GM21737 (cell line): ENCODE results near the gene HAGH.
"Not testable (repeated sequence)": the region's sequence is repeated elsewhere in the genome, so short reads cannot be mapped to it uniquely, and the experiment has no call there.

Experiments used
- ATAC-seq: cut with Tn5 transposase; IDR thresholded peaks from one replicate; pipeline ENCODE4 v1.9.1; 2021; ENCODE audit warnings: mild to moderate bottlenecking, moderate library complexity; ENCODE audit not compliant: unreplicated experiment

The HAGH gene

DNA sequence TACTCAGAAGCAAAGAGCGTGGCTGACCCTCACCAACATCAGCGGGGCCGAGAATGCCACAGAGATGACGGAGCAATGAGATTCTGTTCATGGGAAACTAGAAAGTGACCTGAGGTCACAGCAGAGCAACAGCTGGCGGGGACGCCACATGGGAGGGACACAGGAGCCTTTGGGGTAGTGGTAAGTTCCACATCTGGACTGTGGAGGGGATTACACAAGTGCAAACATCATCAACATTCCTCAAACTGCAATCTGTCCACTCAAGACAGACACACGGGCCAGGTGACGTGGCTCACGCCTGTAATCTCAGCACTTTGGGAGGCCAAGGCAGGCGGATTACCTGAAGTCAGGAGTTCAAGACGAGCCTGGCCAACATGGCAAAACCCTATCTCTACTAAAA is 11.2 kb downstream of the HAGH start:
- ATAC-seq: no peak

DNA sequence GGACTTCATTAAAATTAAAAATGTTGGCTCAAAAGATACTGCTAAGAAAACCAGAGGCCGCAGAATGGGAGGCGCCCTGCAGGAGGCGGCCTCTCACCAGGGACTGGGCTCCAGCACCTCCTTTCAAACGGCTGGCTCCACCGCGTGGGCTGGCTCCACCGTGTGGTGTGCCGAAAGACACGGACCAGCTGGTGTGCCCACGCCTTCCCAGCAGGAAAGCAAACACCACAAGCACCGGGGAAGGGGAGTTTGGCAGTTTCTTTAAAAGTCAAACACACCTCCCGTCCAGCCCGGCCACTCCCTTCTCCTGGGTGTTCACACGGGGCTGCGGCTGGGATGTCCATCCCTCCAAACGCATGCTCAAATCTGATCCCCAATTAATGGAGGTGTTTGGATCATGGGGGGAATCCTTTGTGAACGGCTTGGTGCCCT is 13.9 kb downstream of the HAGH start:
- no peak for ATAC-seq

- no peak for ATAC-seq
Measured at GRCh38 chr16:1810536-1810935, 16.1 kb downstream of the HAGH start.

GRCh38 chr16:1810106-1810505 is 16.5 kb downstream of the HAGH start:
- no peak for ATAC-seq

DNA sequence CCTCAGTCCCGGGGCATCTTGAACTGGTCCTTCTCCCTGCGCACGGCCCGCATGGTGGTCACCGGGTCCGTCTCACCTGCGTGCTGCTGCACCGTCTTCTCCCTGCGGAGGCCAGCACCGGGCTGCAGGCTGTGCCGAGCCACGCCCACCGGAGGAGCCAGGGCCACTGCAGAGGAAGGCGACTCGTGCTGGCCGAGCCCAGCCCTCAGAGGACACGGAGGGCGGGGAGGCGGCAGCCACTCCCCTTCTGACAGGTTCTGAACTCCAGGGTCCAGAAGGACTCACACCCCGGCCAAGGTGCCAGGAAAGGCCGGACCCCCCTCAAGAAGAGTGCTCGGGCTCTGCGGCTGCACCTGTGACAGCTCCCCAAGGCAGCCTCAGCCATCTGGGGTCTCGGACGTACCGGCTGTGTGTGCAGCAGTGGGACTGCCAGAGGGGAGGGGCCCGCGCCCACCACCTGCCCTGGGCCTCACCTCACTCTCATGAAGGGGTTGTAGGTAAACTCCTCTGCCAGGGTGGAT is 17.3 kb downstream of the HAGH start:
- ATAC-seq: no peak

GRCh38 chr16:1808691-1809090 is 17.9 kb downstream of the HAGH start:
- ATAC-seq: no peak

- no peak for ATAC-seq
Measured at GRCh38 chr16:1807626-1808025, 19.0 kb downstream of the HAGH start.

GRCh38 chr16:1800701-1801100 is 25.9 kb downstream of the HAGH start:
- no peak for ATAC-seq

GRCh38 chr16:1799263-1799662 is 27.4 kb downstream of the HAGH start:
- ATAC-seq: not testable (repeated sequence)

DNA sequence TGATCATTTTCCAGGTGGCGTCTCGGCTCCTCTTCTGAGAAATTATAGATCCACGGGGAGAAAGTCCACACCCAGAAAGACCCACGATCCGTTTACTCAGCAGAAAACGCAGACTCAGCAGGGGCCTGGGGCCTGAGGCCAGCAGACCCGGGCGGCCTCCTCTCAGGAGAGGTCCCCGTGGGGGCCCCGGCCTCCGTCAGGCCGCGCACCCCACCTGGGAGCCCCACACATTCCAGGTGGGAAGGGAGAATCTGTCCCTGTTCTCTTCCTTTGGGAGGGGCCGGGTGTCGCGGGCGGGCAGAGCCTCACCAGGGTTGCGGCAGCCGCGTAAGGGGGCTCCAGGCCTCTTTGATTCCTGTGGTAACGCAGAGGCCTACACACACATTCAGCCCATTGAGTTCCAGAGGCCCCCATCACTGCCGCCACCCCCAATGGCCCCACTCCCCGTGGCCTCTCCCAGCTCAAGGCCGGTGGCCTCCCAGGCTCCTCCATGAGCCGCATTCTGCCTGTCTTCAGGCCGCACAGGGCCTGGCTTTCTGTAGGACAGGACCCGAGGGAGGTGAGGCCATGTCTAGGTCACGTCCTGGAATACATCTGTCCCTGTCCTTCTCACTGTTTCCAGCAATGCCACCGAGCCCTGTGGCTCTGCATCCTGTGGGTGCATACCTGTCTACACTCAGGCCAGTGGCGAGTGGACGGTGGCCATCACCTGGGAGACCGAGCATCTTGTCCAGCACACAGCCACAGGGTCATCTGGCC is 31.5 kb downstream of the HAGH start:
- no peak for ATAC-seq

DNA sequence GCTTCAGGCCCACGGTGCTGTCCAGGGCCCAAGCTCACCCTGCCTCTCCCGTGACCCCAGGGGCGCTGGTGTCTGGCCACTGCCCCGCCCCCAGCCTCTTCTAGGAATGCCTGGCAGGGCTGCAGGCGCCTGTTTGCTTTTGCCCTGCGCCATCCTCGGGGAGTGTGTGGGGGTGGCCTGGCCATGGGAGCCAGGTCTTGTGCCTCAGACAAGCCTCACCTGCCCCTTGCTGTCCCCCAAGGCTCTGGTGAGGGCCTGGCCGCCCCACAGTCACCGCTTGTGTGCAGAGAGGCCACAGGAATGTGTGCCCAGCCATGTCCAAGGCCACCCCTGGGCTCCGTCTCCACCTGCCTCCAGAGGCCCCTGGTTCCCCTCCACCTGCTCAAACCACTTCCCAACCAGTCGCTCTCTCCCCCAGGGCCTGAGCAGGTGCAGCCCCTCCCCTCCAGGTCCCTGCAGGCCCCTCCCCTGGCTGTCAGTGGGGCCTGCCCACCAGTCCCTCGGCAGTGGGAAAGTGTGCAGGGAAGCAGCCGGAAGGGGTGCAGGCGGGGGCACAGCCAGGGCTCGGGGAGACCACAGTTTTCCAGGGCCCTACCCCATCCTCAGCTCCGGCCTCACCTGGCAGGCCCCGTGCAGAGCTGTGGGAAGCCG is 32.3 kb downstream of the HAGH start:
- no peak for ATAC-seq

DNA sequence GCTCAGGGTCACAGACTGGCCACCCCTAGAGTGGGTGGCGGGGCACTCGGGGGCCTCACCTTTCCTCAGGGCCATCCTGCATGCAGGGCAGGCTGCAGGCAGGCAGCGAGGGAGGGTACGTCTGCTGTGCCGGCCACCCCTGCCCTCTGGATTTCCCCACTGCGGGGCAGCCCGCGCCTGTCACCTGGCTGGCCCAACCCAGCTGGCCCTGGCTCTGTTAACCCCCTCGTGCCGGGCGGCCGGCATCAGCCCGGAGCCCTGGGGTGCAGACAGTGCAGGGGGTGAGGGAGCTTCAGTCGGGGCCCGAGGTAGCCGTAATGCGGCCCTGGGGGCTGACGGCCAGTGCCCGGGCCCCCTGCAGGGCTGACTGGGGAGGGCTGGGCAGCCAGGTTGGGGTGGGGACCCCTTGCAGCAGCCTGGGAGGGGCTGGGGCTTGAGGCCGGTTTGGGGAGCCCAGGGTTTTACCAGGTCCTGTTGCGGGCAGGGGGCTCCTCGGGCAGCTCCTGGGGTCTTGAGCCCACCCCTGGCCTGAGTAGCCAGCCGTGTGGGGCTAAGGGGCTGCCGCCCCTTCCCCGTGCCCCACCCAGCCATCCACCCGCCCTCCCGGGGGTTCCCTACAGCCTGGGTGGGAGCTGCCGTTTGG is 32.9 kb downstream of the HAGH start, which contains the start of gene IGFALS:
TSS of gene IGFALS (minus strand) at position 128 of the 643 bp plus-strand sequence. CDS start at position 75, 53 bp downstream.
- ATAC-seq: no peak

DNA sequence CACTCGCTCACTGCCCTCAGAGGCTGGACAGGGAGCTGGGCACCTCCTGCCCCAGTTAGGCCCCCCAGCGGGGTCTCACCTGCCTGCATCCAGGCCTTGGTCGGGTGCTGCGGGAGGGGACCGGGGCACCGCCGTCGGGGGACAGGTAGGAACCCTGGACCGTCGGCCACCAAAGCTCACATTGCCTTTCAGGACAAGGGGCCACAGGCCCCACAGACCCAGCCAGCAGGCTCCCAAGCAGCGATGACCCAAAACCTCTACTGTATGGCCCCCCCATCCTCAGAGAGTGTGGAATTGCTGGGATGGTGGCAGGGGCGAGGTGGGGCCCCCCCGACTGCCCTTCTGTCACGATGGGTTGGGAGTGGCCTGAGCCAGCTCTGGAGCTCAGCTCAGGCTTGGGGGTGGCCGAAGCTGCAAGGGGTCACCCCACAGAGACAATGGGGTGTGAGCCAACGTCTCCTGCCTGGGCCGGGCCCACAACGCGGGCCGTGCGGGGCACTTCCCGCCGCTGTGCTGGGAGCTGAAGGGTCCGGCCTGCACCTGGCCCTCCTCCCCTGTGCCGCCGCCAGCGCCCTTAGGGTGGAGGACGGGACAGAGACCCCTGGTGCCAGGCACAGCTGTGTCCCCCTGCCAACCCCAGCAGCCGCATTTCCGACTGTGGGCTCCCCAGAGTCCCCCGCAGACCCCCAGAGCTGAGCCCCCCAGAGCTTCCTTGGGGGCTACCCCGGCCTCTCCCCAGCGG is 33.6 kb downstream of the HAGH start:
- ATAC-seq: no peak

- ATAC-seq: no peak
Measured at GRCh38 chr16:1791943-1792812, 34.4 kb downstream of the HAGH start.

- no peak for ATAC-seq
Measured at GRCh38 chr16:1791256-1791942, 35.2 kb downstream of the HAGH start.

- no peak for ATAC-seq
Measured at GRCh38 chr16:1790611-1791255, 35.9 kb downstream of the HAGH start.

DNA sequence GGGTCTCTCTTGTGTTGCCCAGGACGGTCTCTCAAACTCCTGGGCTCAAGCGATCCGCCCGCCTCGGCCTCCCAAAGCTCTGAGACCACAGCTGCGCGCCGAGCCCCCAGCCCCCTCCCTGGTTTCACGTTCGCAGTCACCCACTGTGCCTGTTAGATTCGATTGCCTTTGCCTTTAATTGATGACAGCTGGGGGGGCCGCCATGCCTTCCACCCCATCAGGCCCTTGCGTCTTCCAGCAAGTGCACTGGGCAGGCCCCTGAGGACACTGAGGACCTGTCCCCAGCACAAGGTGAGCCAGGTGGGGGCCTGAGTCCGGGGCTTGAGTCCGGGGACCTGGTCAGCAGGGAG is 36.4 kb downstream of the HAGH start:
- ATAC-seq: no peak

- ATAC-seq: no peak
Measured at GRCh38 chr16:1789643-1790045, 37.0 kb downstream of the HAGH start.

GRCh38 chr16:1788708-1789100 is 37.9 kb downstream of the HAGH start:
- no peak for ATAC-seq
